Neural progenitor cell (in vitro differentiated cells): ENCODE measurements around the gene ABHD11. TPM values are rescaled to one million over a fixed set of nuclear protein-coding genes. Genes with fewer than 3 reads are reported as not detected.

ENCODE experiments used
- DNase-seq: peaks from one replicate; pipeline ENCODE4 v3.0.0-alpha.2; 2016; ENCODE audit warnings: low spot score
- H2AFZ ChIP-seq: fragments of 200-600 bp; sonication (generic); replicated peaks from 2 replicates; pipeline ENCODE4 v1.6.1; 2016; ENCODE audit warnings: antibody characterized with exemption
- H3F3A ChIP-seq: fragments of 200-600 bp; sonication (generic); 2 replicates; pipeline ENCODE4 v1.6.1; 2016; ENCODE audit warnings: antibody characterized with exemption, low read depth
- H3K27ac ChIP-seq: fragments of 200-600 bp; sonication (generic); 2 replicates; pipeline ENCODE4 v1.5.1; 2016; ENCODE audit warnings: mild to moderate bottlenecking
- H3K27me3 ChIP-seq: fragments of 200-600 bp; sonication (generic); 2 replicates; pipeline ENCODE4 v1.6.1; 2016; ENCODE audit warnings: mild to moderate bottlenecking, moderate library complexity
- H3K36me3 ChIP-seq: fragments of 200-600 bp; sonication (generic); 2 replicates; pipeline ENCODE4 v1.5.1; 2016
- H3K4me1 ChIP-seq: fragments of 200-600 bp; sonication (generic); 2 replicates; pipeline ENCODE4 v1.6.1; 2016; ENCODE audit warnings: mixed run types
- H3K4me2 ChIP-seq: fragments of 200-600 bp; sonication (generic); 2 replicates; pipeline ENCODE4 v1.6.1; 2016
- H3K4me3 ChIP-seq: fragments of 200-600 bp; sonication (generic); 2 replicates; pipeline ENCODE4 v1.5.1; 2016
- H3K79me2 ChIP-seq: fragments of 200-600 bp; sonication (generic); 2 replicates; pipeline ENCODE4 v1.6.1; 2016; ENCODE audit warnings: low read depth
- H3K9ac ChIP-seq: fragments of 200-600 bp; sonication (generic); 2 replicates; pipeline ENCODE4 v1.6.1; 2016
- H3K9me3 ChIP-seq: fragments of 200-600 bp; sonication (generic); 2 replicates; pipeline ENCODE4 v1.5.1; 2016; ENCODE audit warnings: low read depth
- H4K20me1 ChIP-seq: fragments of 200-600 bp; sonication (generic); 2 replicates; pipeline ENCODE4 v1.6.1; 2016; ENCODE audit warnings: low read depth
- H3K27ac Mint-ChIP-seq: 3 replicates; pipeline ENCODE4 v1.8.0; 2021; ENCODE audit warnings: mixed read lengths
- H3K27me3 Mint-ChIP-seq: 2 replicates; pipeline ENCODE4 v1.8.0; 2022; ENCODE audit warnings: low read depth, mild to moderate bottlenecking, inconsistent platforms, moderate library complexity, mixed read lengths; ENCODE audit not compliant: insufficient read depth
- H3K36me3 Mint-ChIP-seq: 3 replicates; pipeline ENCODE4 v1.8.0; 2021; ENCODE audit warnings: mixed read lengths
- H3K4me1 Mint-ChIP-seq: 3 replicates; pipeline ENCODE4 v1.8.0; 2021; ENCODE audit warnings: mixed read lengths
- H3K4me3 Mint-ChIP-seq: 3 replicates; pipeline ENCODE4 v1.8.0; 2021; ENCODE audit warnings: mild to moderate bottlenecking, moderate library complexity, mixed read lengths
- H3K9me3 Mint-ChIP-seq: 3 replicates; pipeline ENCODE4 v1.8.0; 2020; ENCODE audit warnings: mixed read lengths
- CTCF ChIP-seq: fragments of 200-600 bp; sonication (generic); IDR thresholded peaks from 2 replicates; pipeline ENCODE4 v1.5.1; 2017; ENCODE audit warnings: antibody characterized with exemption, mild to moderate bottlenecking
- EZH2 ChIP-seq: fragments of 200-600 bp; sonication (generic); IDR thresholded peaks from 2 replicates; pipeline ENCODE4 v1.6.1; 2017; ENCODE audit warnings: antibody characterized with exemption, mild to moderate bottlenecking, moderate library complexity
- EZH2phosphoT487 ChIP-seq: fragments of 200-600 bp; sonication (generic); IDR thresholded peaks from 2 replicates; pipeline ENCODE4 v1.6.1; 2017; ENCODE audit warnings: antibody characterized with exemption
- total RNA-seq: library from RNA; depleted of rRNA; stranded (reverse); fragments of >200 nt; gene quantifications from 2 replicates; pipeline ENCODE4 v1.2.3, GENCODE V29; 2015; ENCODE audit warnings: low replicate concordance

The ABHD11 gene
- total RNA-seq, 1 donor from 2014 or later, result 9.3 TPM

- Histone ChIP-seq H3K4me3 (no peak overlapping the region), H3K9ac (no peak overlapping the region), H3K27ac (no peak overlapping the region), H4K20me1 (no peaks in the 10 kb centered on the region), H3K9me3 (no peaks in the 10 kb centered on the region), H2AFZ (peak overlapping the region; percentile 19), H3K27me3 (no peaks in the 10 kb centered on the region), H3K79me2 (no peaks in the 10 kb centered on the region), H3K4me2 (no peak overlapping the region), H3F3A (peaks cover 8% of the 10 kb centered on the region), H3K4me1 (no peaks in the 10 kb centered on the region), H3K36me3 (no peaks in the 10 kb centered on the region)
- H3K27me3 Mint-ChIP-seq, result peaks cover 9% of the 10 kb centered on the region
- peaks cover 10% of the 10 kb centered on the region for H3K4me1 Mint-ChIP-seq
- DNase-seq, result no peak
- no peak overlapping the region for H3K4me3 Mint-ChIP-seq
- H3K27ac Mint-ChIP-seq, result no peak overlapping the region
- peaks cover 1% of the 10 kb centered on the region for H3K36me3 Mint-ChIP-seq
- H3K9me3 Mint-ChIP-seq, result no peaks in the 10 kb centered on the region
- TF ChIP-seq EZH2, result no peak
- TF ChIP-seq CTCF, result no peak
- TF ChIP-seq EZH2phosphoT487, result no peak
These were observed 8.1 kb downstream of the ABHD11 start for GRCh38 chr7:73730485-73730884.

- H3K4me1 ChIP-seq, result no peaks in the 10 kb centered on the region
- H3K4me2 ChIP-seq, result no peak overlapping the region
- no peak overlapping the region for H3K4me3 ChIP-seq
- Mint-ChIP-seq H3K4me1 (peaks cover 7% of the 10 kb centered on the region), H3K36me3 (peaks cover 1% of the 10 kb centered on the region), H3K27me3 (peaks cover 10% of the 10 kb centered on the region), H3K27ac (no peak overlapping the region), H3K4me3 (no peak overlapping the region), H3K9me3 (no peaks in the 10 kb centered on the region)
- H3K9me3 ChIP-seq, result no peaks in the 10 kb centered on the region
- no peak overlapping the region for H2AFZ ChIP-seq
- no peak overlapping the region for H3K9ac ChIP-seq
- H3K36me3 ChIP-seq, result no peaks in the 10 kb centered on the region
- H3K27me3 ChIP-seq, result no peaks in the 10 kb centered on the region
- TF ChIP-seq EZH2 (no peak), CTCF (no peak)
- DNase-seq, result no peak
- peaks cover 8% of the 10 kb centered on the region for H3F3A ChIP-seq
- H4K20me1 ChIP-seq, result no peaks in the 10 kb centered on the region
- no peak overlapping the region for H3K27ac ChIP-seq
- no peaks in the 10 kb centered on the region for H3K79me2 ChIP-seq
These were observed 10.1 kb downstream of the ABHD11 start for GRCh38 chr7:73728551-73728950.

- Histone ChIP-seq H3K36me3 (no peaks in the 10 kb centered on the region), H3K27me3 (no peaks in the 10 kb centered on the region), H3K4me3 (no peak overlapping the region), H2AFZ (no peak overlapping the region), H4K20me1 (no peaks in the 10 kb centered on the region), H3K9me3 (no peaks in the 10 kb centered on the region), H3K79me2 (no peaks in the 10 kb centered on the region), H3F3A (peaks cover 8% of the 10 kb centered on the region), H3K27ac (no peak overlapping the region), H3K9ac (no peak overlapping the region), H3K4me2 (no peak overlapping the region), H3K4me1 (no peaks in the 10 kb centered on the region)
- peaks cover 1% of the 10 kb centered on the region for H3K36me3 Mint-ChIP-seq
- no peak overlapping the region for H3K27ac Mint-ChIP-seq
- TF ChIP-seq EZH2 (no peak), EZH2phosphoT487 (no peak), CTCF (no peak)
- H3K9me3 Mint-ChIP-seq, result no peaks in the 10 kb centered on the region
- no peak overlapping the region for H3K4me3 Mint-ChIP-seq
- H3K4me1 Mint-ChIP-seq, result peaks cover 7% of the 10 kb centered on the region
- H3K27me3 Mint-ChIP-seq, result peaks cover 10% of the 10 kb centered on the region
- no peak for DNase-seq
These were observed 10.7 kb downstream of the ABHD11 start for GRCh38 chr7:73727952-73728351.
